ENCODE data around the gene MYO19.

MYO19 gene

GRCh38 chr17:36507266-36507665, 27.4 kb downstream of the MYO19 start:
- H3K4me3 ChIP-seq (ENCODE audit: low read length) = no peak overlapping the region
- TF ChIP-seq CTCF (IDR thresholded peaks at IDR 0.05; ENCODE audit: insufficient read depth, low read depth, low read length, missing control alignments) = no peak
- DNase-seq (ENCODE audit: low read depth) = no peak

GRCh38 chr17:36506831-36507230, 27.8 kb downstream of the MYO19 start:
- no peak overlapping the region for H3K4me3 ChIP-seq (ENCODE audit: low read length)
- TF ChIP-seq CTCF (IDR thresholded peaks at IDR 0.05; ENCODE audit: insufficient read depth, low read depth, low read length, missing control alignments) = no peak
- no peak for DNase-seq (ENCODE audit: low read depth)

GRCh38 chr17:36506249-36506826, 28.3 kb downstream of the MYO19 start:
- DNase-seq (ENCODE audit: low read depth) = no peak
- no peak for TF ChIP-seq CTCF (IDR thresholded peaks at IDR 0.05; ENCODE audit: insufficient read depth, low read depth, low read length, missing control alignments)
- no peak overlapping the region for H3K4me3 ChIP-seq (ENCODE audit: low read length)

- DNase-seq (ENCODE audit: low read depth) = no peak
Observed at GRCh38 chr17:36505171-36505570, 29.5 kb downstream of the MYO19 start.

GRCh38 chr17:36504156-36504545, 30.5 kb downstream of the MYO19 start:
- H3K4me3 ChIP-seq (ENCODE audit: low read length) = no peak overlapping the region
- no peak for DNase-seq (ENCODE audit: low read depth)
- TF ChIP-seq CTCF (IDR thresholded peaks at IDR 0.05; ENCODE audit: insufficient read depth, low read depth, low read length, missing control alignments) = no peak

More at GRCh38 chr17:36505171-36505570, 29.5 kb downstream of the MYO19 start:
- no peak for TF ChIP-seq CTCF (IDR thresholded peaks at IDR 0.05; ENCODE audit: insufficient read depth, low read depth, low read length, missing control alignments)
- H3K4me3 ChIP-seq (ENCODE audit: low read length) = no peak overlapping the region

GRCh38 chr17:36503456-36504155, 31.1 kb downstream of the MYO19 start:
- H3K4me3 ChIP-seq (ENCODE audit: low read length) = no peak overlapping the region
- DNase-seq (ENCODE audit: low read depth) = no peak
- no peak for TF ChIP-seq CTCF (IDR thresholded peaks at IDR 0.05; ENCODE audit: insufficient read depth, low read depth, low read length, missing control alignments)

GRCh38 chr17:36501963-36502362, 32.7 kb downstream of the MYO19 start:
- no peak for TF ChIP-seq CTCF (IDR thresholded peaks at IDR 0.05; ENCODE audit: insufficient read depth, low read depth, low read length, missing control alignments)

More at GRCh38 chr17:36501963-36502362, 32.7 kb downstream of the MYO19 start:
- DNase-seq (ENCODE audit: low read depth) = no peak
- H3K4me3 ChIP-seq (ENCODE audit: low read length) = no peak overlapping the region

Measured in epithelial cell of esophagus (primary cell).